GM19467 (cell line): ENCODE data around the gene YKT6.

Experiments
- ATAC-seq: cut with Tn5 transposase; IDR thresholded peaks from one replicate; pipeline ENCODE4 v1.9.1; 2021; ENCODE audit warnings: mild to moderate bottlenecking, moderate library complexity; ENCODE audit not compliant: unreplicated experiment

Gene YKT6

DNA sequence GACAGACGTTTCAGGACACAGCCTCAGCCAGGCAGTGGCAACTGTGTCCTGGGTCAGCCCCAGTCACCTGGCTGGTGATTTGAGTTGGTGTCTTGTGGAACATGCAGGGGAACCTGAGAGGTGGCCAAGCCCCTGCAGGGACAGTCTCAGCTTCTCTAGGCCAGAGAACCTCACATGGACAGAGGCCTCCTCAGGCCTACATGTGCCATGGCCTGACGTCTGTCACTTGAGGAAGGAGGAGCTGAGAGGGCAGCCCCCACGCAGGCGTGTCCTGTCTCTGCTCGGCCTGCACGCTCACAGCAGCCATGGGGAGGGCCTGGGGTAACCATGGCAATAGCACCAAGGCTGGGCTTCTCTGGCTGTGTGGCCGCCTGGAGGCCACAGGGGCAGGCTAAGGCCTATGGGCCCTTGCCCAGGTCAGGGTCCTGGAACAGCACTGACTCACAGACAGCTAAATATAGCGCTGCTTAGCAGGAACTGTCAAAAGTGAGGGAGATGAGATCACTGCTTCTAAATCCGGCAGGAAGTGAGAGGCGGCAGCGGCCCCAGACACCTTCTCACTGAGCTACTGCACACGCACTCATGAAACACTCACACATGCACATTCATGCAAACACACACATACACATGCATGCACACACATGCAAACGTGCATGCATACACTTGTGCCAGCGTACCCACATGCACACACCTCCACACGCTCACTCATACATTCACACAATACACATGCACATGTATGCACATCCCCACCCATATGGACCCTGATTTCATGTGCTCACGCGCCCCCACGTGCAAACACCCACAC is 57.0 kb downstream of the YKT6 start:
- peak; percentile 88 for ATAC-seq

- no peak for ATAC-seq
Observed at GRCh38 chr7:44258423-44258760, 57.6 kb downstream of the YKT6 start.

GRCh38 chr7:44258865-44259546 is 58.2 kb downstream of the YKT6 start:
- no peak for ATAC-seq

DNA sequence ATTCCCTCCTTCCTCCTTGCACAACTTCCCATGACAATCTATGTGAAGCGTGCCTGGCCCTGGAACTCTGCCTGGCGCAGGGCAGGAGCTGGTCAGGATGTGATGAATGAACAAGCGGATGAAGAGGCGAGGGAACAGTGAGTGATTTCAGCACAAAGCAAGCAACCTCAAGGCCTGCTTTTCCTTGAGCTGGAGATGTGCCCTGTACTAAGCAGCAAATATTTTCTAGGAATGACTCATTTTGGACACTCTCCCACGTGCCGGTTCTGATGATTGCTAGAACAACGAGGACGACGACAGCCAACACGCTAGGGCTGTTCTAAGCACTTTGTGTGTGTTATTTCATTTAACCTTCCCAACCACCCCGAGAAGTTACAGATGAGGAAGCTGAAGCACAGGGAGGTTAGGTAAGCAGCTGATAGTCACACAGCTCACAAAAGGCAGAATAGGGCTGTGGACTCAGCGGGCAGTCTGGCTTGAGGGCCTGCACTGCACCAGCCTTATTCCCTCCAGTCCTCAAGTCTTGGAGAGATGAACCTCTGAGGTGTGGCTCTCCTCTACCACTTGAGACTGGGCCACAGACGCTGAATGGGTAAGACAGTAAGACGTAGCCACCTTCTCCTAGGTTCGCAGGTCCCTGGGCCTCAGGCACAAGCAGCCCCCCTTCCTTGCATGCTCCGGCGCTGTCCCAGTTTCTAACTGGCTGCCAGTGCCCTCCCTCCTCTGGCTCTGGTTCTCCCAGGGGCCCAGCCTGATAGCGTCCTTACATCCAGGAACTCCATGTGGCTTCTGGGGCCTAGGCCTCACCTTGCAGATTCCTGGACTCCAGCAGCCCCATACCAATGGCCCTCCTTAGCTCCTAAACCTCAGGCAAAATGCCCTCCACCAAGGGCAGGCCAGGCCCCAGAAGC is 59.0 kb downstream of the YKT6 start:
- no peak for ATAC-seq

DNA sequence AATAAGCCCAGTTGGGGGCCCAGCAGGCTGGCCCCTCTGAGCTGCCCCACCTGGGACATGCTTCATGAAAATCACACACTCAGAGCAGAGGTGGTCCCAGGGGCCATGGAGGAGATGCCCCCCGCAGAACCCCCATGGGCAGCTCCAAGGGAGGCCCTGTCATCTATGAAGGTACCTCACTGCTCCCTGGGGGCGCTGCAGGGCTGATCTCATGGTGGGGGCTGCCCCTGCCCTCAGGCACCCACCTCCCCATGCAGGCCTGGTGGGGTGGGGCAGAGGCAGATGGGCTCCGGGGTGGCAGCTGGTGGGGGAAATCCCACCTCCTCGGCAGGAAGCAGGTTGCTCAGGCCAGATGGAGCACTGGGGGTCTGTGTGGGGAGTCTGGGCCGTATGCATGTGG is 60.5 kb downstream of the YKT6 start:
- no peak for ATAC-seq

DNA sequence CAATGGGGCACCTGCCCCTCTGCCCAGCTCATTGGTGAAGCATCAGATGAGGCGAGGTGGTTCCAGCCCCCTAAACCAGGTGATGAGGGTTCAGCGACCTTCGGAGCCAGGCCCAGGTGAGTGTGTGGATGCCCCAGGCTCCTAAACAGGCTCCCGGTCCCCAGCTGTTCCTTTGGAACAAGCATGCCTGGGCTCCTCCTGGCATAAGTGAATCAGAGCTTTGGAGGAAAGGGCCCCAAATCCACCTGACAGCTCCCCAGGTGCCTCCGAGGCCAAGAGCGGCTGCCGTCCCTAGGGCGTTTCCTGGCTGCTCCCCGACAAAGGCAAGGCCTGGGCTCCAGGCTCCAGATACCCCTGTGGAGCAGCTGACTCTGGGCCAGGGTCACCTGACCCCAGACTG is 61.3 kb downstream of the YKT6 start:
- ATAC-seq, result no peak

DNA sequence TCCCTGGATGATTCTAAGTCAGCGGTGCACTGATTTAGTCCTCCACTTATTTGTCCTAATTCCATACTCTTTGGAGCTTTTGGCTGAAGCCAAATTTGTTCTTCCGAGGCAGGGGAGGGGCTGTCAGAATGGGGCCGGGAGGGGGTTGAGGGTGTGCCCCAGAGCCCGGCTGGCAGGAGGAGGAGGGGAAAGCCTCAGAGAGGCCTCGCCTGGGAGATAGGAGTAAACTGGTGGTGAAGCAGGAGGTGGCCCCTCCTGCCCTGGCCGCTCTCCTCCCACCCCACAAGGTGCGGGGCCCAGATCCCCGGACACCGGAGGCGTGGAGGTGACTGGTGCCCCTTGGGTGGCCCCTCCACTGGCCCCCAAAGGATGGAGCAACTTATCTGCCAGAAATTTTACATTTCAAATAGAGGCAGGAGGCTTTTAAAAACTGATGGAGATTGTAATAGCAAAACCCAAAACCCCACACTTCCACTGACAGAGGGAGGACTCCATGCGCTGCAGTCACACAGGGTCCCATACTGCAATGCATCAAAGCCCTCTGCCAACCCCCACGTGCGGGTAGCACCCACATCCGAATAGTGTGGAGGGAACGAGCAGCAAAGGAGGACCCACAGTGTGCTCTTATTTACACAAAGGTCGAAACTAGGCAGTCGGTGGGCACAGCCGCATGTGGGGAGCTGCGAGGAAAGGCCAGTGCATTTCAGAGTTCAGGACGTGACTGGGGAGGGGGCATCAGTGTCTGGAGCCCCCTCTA is 62.7 kb downstream of the YKT6 start:
- no peak for ATAC-seq
